ENCODE measurements around the gene GJD3.

The GJD3 gene

DNA sequence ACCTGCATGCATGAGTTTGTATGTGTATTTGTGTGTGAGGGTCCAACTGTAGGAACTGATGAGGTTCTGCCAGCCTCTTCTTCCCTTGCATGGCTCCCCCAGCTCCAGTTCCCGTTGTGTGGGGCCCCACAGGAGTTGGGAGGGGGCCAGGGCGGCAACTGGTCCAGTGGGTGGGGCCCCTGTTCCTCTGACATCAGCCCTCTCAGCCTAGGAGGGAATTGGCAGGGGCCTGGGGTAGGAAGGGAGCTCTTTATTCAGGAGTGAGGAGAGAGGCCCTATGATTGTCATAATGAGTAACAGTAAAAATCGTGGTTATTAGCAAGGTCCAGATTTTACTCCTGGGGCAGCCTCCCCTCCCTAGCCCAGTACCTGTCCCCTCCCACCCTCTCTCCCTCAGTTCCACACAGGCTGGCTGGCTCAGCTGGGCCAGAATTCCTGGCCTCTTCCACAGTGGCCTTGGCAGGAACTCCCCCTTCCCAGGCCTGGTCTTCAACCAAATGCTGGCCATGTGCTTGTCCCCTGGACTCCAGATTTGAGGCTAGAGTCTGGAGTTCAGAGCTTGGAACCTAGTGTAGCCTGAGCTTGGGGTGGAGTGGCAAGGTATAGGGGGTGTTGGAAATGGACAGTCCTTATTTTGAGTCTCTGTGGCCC, 36.7 kb downstream of the GJD3 start:
- no peak for TF ChIP-seq CTCF (conservative IDR thresholded peaks at IDR 0.05; ENCODE audit: low read depth, low read length)
- DNase-seq (ENCODE audit: low read depth): no peak
- H3K4me3 ChIP-seq (ENCODE audit: low read depth, low read length): no peak overlapping the region

- no peak for TF ChIP-seq CTCF (conservative IDR thresholded peaks at IDR 0.05; ENCODE audit: low read depth, low read length)
- no peak overlapping the region for H3K4me3 ChIP-seq (ENCODE audit: low read depth, low read length)
Observed at GRCh38 chr17:40327244-40327729, 37.2 kb downstream of the GJD3 start.

DNA sequence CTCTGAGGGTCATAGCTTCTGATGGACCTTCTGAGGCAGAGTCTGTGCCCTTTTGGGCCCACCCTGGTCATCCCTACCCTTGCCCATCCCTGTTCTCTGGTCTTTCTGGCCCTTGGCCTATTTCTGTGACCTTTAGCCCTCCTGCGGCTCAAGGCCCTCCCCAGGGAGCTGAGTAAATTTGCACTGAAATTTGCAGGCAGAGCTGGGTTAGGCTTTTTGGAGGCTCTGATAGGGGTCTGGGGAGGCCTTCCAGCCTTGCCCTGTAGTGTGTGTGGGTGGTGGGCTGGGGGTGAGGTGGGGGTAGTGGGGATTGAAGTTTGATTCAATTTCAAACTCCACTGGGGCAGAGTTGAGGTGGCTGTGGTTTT, 37.7 kb downstream of the GJD3 start:
- no peak for DNase-seq (ENCODE audit: low read depth)
- no peak overlapping the region for H3K4me3 ChIP-seq (ENCODE audit: low read depth, low read length)
- no peak for TF ChIP-seq CTCF (conservative IDR thresholded peaks at IDR 0.05; ENCODE audit: low read depth, low read length)

More at GRCh38 chr17:40327244-40327729, 37.2 kb downstream of the GJD3 start:
- no peak for DNase-seq (ENCODE audit: low read depth)

DNA sequence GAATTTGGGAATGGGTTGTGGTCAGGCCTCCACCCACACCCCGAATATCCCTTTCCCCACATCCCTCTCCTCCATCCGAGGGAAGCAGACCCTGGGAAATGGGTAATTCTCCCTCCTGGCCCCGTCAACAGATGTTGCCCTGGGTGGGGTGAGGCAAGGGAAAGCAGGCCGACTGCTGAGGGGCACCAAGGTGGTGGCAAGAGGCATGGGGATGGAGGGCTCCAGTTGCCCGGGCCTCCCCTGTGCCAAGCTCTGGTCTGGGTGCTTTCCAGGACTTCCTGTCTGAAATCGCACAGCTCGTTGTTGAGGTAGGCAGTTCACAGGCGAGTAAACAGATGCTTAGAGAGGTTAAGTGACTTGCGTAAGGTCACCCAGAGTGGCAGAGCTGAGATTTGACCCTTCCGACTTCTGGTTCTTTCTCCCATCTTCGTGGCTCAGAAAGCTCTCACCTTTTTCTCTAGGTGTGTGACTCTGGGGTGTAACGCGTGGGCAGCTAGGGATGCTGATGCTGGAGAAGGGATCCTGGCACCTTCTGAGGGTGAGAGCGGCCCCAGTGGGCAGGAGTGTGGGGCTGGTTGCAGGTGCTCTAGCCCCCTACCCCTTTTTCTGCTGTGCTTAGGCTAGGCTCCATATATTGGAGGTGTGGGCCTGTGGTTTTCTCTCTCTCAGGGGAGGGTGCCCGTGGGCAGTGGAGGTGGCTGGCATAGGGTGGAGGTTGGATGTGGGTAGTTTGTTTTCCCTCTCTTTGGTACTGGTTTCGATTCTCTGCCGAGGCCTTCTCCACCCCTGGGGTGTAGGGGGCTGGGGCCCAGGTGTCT, 38.3 kb downstream of the GJD3 start:
- no peak for TF ChIP-seq CTCF (conservative IDR thresholded peaks at IDR 0.05; ENCODE audit: low read depth, low read length)
- H3K4me3 ChIP-seq (ENCODE audit: low read depth, low read length): no peak overlapping the region
- DNase-seq (ENCODE audit: low read depth): no peak

- no peak overlapping the region for H3K4me3 ChIP-seq (ENCODE audit: low read depth, low read length)
- DNase-seq (ENCODE audit: low read depth): no peak
- TF ChIP-seq CTCF (conservative IDR thresholded peaks at IDR 0.05; ENCODE audit: low read depth, low read length): no peak
Observed at GRCh38 chr17:40325156-40326013, 39.2 kb downstream of the GJD3 start.

GRCh38 chr17:40323391-40324381, 40.9 kb downstream of the GJD3 start:
- DNase-seq (ENCODE audit: low read depth): no peak
- TF ChIP-seq CTCF (conservative IDR thresholded peaks at IDR 0.05; ENCODE audit: low read depth, low read length): no peak
- H3K4me3 ChIP-seq (ENCODE audit: low read depth, low read length): no peak overlapping the region
